ENCODE data around the gene GPD2.

DNA sequence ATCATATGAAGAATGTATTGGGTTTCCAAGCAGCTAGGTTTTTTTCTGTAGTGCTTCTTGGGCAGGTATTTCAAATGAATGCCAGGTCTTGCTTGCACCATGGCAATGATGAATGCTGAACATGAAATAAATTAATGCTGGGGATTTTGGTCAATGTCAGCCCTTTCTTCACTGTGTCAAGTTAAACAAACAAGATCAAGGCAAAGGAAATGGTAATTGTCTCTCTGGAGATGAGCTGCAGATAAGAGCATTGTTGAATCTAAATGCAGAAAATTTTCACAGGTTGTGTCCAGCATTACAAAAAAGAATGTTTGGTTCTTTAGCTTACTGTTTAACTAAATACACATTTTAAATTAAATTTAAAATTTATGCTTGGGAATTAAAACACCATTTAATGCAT, 144.3 kb downstream of the GPD2 start:
- TF ChIP-seq, protein P1, sequence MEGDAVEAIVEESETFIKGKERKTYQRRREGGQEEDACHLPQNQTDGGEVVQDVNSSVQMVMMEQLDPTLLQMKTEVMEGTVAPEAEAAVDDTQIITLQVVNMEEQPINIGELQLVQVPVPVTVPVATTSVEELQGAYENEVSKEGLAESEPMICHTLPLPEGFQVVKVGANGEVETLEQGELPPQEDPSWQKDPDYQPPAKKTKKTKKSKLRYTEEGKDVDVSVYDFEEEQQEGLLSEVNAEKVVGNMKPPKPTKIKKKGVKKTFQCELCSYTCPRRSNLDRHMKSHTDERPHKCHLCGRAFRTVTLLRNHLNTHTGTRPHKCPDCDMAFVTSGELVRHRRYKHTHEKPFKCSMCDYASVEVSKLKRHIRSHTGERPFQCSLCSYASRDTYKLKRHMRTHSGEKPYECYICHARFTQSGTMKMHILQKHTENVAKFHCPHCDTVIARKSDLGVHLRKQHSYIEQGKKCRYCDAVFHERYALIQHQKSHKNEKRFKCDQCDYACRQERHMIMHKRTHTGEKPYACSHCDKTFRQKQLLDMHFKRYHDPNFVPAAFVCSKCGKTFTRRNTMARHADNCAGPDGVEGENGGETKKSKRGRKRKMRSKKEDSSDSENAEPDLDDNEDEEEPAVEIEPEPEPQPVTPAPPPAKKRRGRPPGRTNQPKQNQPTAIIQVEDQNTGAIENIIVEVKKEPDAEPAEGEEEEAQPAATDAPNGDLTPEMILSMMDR (IDR thresholded peaks at IDR 0.05 in 4 of 5, conservative IDR thresholded peaks at IDR 0.05 in 1 of 5): no peak
- TF ChIP-seq POLR2A (IDR thresholded peaks at IDR 0.05): no peak
